ENCODE results near the gene ARL8A.
"Not testable (repeated sequence)": the region's sequence is repeated elsewhere in the genome, so short reads cannot be mapped to it uniquely, and the experiment has no call there.

The ARL8A gene

GRCh38 chr1:202173993-202174392, 29.5 kb upstream of the ARL8A start:
- DNase-seq, result no peak

- peak in 1 of 5 experiments; percentile 33 for DNase-seq
These were observed 27.4 kb upstream of the ARL8A start for GRCh38 chr1:202172015-202172355.

- no peak for DNase-seq
These were observed 26.9 kb upstream of the ARL8A start for GRCh38 chr1:202171292-202172014.

- peak in 1 of 5 experiments; percentile 60 for DNase-seq
These were observed 26.2 kb upstream of the ARL8A start for GRCh38 chr1:202170726-202171125.

GRCh38 chr1:202168861-202169260, 24.3 kb upstream of the ARL8A start:
- DNase-seq, result no peak

GRCh38 chr1:202167708-202168415, 23.3 kb upstream of the ARL8A start:
- DNase-seq, result no peak

- DNase-seq, result not testable (repeated sequence)
These were observed 22.5 kb upstream of the ARL8A start for GRCh38 chr1:202167054-202167453.

- DNase-seq, result no peak
These were observed 21.7 kb upstream of the ARL8A start for GRCh38 chr1:202165942-202166843.

GRCh38 chr1:202165267-202165941, 20.9 kb upstream of the ARL8A start:
- DNase-seq, result peak in 3 of 5 experiments; percentile 24 to 69 (median 41)

GRCh38 chr1:202164271-202165037, 19.9 kb upstream of the ARL8A start:
- DNase-seq, result peak; percentile 49 to 92 (median 74)

- peak in 1 of 5 experiments; percentile 38 for DNase-seq
These were observed 19.0 kb upstream of the ARL8A start for GRCh38 chr1:202163281-202164270.

GRCh38 chr1:202162418-202163280, 18.1 kb upstream of the ARL8A start:
- DNase-seq, result peak in 1 of 5 experiments; percentile 66

GRCh38 chr1:202162047-202162417, 17.5 kb upstream of the ARL8A start:
- DNase-seq, result peak in 3 of 5 experiments; percentile 21 to 82 (median 49)

- no peak for DNase-seq
These were observed 16.9 kb upstream of the ARL8A start for GRCh38 chr1:202161151-202162046.

- peak in 4 of 5 experiments; percentile 69 to 89 (median 79) for DNase-seq
These were observed 15.9 kb upstream of the ARL8A start, which contains the start of gene PTPN7 for GRCh38 chr1:202160377-202160940. TSS of gene PTPN7 (minus strand) at chr1:202160602. CDS start at chr1:202159402, 1,200 bp downstream.

GRCh38 chr1:202159534-202160371, 15.2 kb upstream of the ARL8A start:
- peak in 4 of 5 experiments; percentile 34 to 80 (median 48) for DNase-seq
